A549 (cell line): ENCODE measurements around the gene SMAD3. TPM values are rescaled to one million over a fixed set of nuclear protein-coding genes. Genes with fewer than 3 reads are reported as not detected.

Source experiments
- ATAC-seq, 2 experiments: fragments of 200-7000 bp in 1 of 2; fragments of >200 bp in 1 of 2; cut with Nextera tagmentation in 1 of 2; cut with Tn5 transposase in 1 of 2; 3 replicates each; pipeline versions ENCODE4 v1.8.0 to v1.9.1; 2018 to 2020; ENCODE audit warnings: mild to moderate bottlenecking in 1 of 2, moderate library complexity in 1 of 2
- CTCF ChIA-PET: fragments of 300-600 bp; sonication (Branson Sonifier 250); formaldehyde crosslinking; extraction: SDS; loops from one replicate; lab custom pipeline; 2021; ENCODE audit warnings: antibody characterized with exemption, inconsistent platforms; lab: Yijun Ruan, JAX
- POLR2A ChIA-PET: fragments of 350-600 bp; formaldehyde crosslinking; extraction: SDS; loops from one replicate; lab custom pipeline; 2021; ENCODE audit warnings: antibody characterized with exemption, inconsistent platforms; lab: Yijun Ruan, JAX
- DNase-seq, 2 experiments: peaks; one replicate each; pipeline versions ENCODE4 v3.0.0 to v3.0.0-alpha.2; 2011 to 2016; ENCODE audit warnings: low read depth in 1 of 2, low spot score in 1 of 2
- FAIRE-seq: peaks from 2 replicates; lab custom pipeline; 2011; peaks lifted over from hg19 to GRCh38; lab: Jason Lieb, UNC
- H3K27ac ChIP-seq, 2 experiments: fragments of >200 bp; sonication (Bioruptor Twin); formaldehyde crosslinking; 3 replicates each; pipeline ENCODE4 v1.5.1; 2016 to 2017
- H3K4me1 ChIP-seq: fragments of >200 bp; sonication (Bioruptor Twin); formaldehyde crosslinking; 3 replicates; pipeline ENCODE4 v1.6.1; 2016
- H3K4me2 ChIP-seq: fragments of >200 bp; sonication (Bioruptor Twin); formaldehyde crosslinking; 3 replicates; pipeline ENCODE4 v1.6.1; 2016
- H3K4me3 ChIP-seq: fragments of >200 bp; sonication (Bioruptor Twin); formaldehyde crosslinking; 3 replicates; pipeline ENCODE4 v1.5.1; 2016
- H3K9me3 ChIP-seq: fragments of >200 bp; sonication (Bioruptor Twin); formaldehyde crosslinking; 3 replicates; pipeline ENCODE4 v1.6.1; 2016
- EHF ChIP-seq: fragments of 250-450 bp; sonication (Bioruptor Pico); IDR thresholded peaks from 2 replicates; pipeline ENCODE4 v1.5.0; 2020; ENCODE audit warnings: mild to moderate bottlenecking
- EHMT2 ChIP-seq: fragments of 200-600 bp; sonication (generic); IDR thresholded peaks from 2 replicates; pipeline ENCODE4 v1.6.1; 2016; ENCODE audit warnings: antibody characterized with exemption, low read depth, mild to moderate bottlenecking, moderate library complexity
- EP300 ChIP-seq, 2 experiments: fragments of >200 bp; sonication (Bioruptor Twin); formaldehyde crosslinking; IDR thresholded peaks; 2 replicates in 1 of 2; 3 replicates in 1 of 2; pipeline ENCODE4 v1.6.1; 2016 to 2017
- FOSL2 ChIP-seq, 2 experiments: fragments of 450-650 bp in 1 of 2; fragments of >200 bp in 1 of 2; sonication (Bioruptor Twin) in 1 of 2; formaldehyde crosslinking; IDR thresholded peaks; 2 replicates each; pipeline versions ENCODE4 v1.5.0 to v1.6.1; 2016 to 2020; ENCODE audit warnings: mild to moderate bottlenecking in 1 of 2, moderate library complexity in 1 of 2
- FOXS1 ChIP-seq: fragments of 250-450 bp; sonication (Bioruptor Pico); IDR thresholded peaks from 2 replicates; pipeline ENCODE4 v1.5.0; 2020; ENCODE audit warnings: mild to moderate bottlenecking, moderate library complexity
- HEYL ChIP-seq: fragments of 250-450 bp; sonication (Bioruptor Pico); IDR thresholded peaks from 2 replicates; pipeline ENCODE4 v1.8.0; 2021; ENCODE audit warnings: mild to moderate bottlenecking, moderate library complexity
- HOXB13 ChIP-seq: fragments of 250-450 bp; sonication (Bioruptor Pico); IDR thresholded peaks from 2 replicates; pipeline ENCODE4 v1.5.0; 2020; ENCODE audit warnings: low read depth, mild to moderate bottlenecking, moderate library complexity
- HOXB5 ChIP-seq: fragments of 250-450 bp; sonication (Bioruptor Pico); IDR thresholded peaks from 2 replicates; pipeline ENCODE4 v1.5.0; 2020; ENCODE audit warnings: mild to moderate bottlenecking, moderate library complexity
- JUN ChIP-seq, 2 experiments: fragments of >200 bp; sonication (Bioruptor Twin); formaldehyde crosslinking; IDR thresholded peaks; 2 replicates in 1 of 2; 3 replicates in 1 of 2; pipeline ENCODE4 v1.6.1; 2016 to 2017
- MYC ChIP-seq: IDR thresholded peaks from 2 replicates; pipeline ENCODE4 v1.6.1; 2012; ENCODE audit warnings: mild to moderate bottlenecking, inconsistent platforms, low read length, improper control_type of control experiment, borderline replicate concordance
- POLR2A ChIP-seq: IDR thresholded peaks from 2 replicates; pipeline ENCODE4 v1.6.1; 2012; ENCODE audit warnings: mild to moderate bottlenecking, low read length
- RARB ChIP-seq: fragments of 250-450 bp; sonication (Bioruptor Pico); IDR thresholded peaks from 2 replicates; pipeline ENCODE4 v1.8.0; 2021; ENCODE audit warnings: mild to moderate bottlenecking, moderate library complexity
- SREBF2 ChIP-seq: fragments of 450-650 bp; IDR thresholded peaks from 2 replicates; pipeline ENCODE4 v1.6.1; 2014; ENCODE audit warnings: mild to moderate bottlenecking, moderate library complexity
- ZSCAN20 ChIP-seq: fragments of 250-450 bp; sonication (Bioruptor Pico); IDR thresholded peaks from 2 replicates; pipeline ENCODE4 v1.8.0; 2022; ENCODE audit warnings: mild to moderate bottlenecking, moderate library complexity
- WGBS: methylation state at CpG from one replicate; pipeline ENCODE4 v1.1.6; 2017; ENCODE audit errors: missing lambda C conversion rate; 5-methylcytosine and 5-hydroxymethylcytosine counted together
- polyA plus RNA-seq, 4 experiments: library from polyadenylated mRNA; depleted of rRNA in 3 of 4; stranded (reverse); fragments of >200 nt; fragmentation: RNase III in 1 of 4; extraction: RNeasy Plus Mini Kit Qiagen cat#74134 plus additional on column Dnase treatment in 1 of 4; gene quantifications; 2 replicates in 3 of 4; 3 replicates in 1 of 4; pipeline ENCODE4 v1.2.3, GENCODE V29; 2011 to 2017
- TF ChIP-seq, protein P1 (sequence below): fragments of 250-450 bp; sonication (Bioruptor Pico); IDR thresholded peaks from 2 replicates; pipeline ENCODE4 v1.5.0; 2020; ENCODE audit warnings: low read depth, mild to moderate bottlenecking, moderate library complexity
- TF ChIP-seq, protein P2 (sequence below): fragments of >200 bp; sonication (Bioruptor Twin); formaldehyde crosslinking; IDR thresholded peaks from 3 replicates; pipeline ENCODE4 v1.6.1; 2016
- TF ChIP-seq, protein P3 (sequence below): fragments of 200-600 bp; sonication (generic); IDR thresholded peaks from 2 replicates; pipeline ENCODE4 v1.6.1; 2016; ENCODE audit warnings: antibody characterized with exemption, mild to moderate bottlenecking, moderate library complexity

SMAD3 gene
- polyA plus RNA-seq, 2 of the 4 experiments (the other 2 are of a cell fraction): 74.6 to 77.2 TPM

DNA sequence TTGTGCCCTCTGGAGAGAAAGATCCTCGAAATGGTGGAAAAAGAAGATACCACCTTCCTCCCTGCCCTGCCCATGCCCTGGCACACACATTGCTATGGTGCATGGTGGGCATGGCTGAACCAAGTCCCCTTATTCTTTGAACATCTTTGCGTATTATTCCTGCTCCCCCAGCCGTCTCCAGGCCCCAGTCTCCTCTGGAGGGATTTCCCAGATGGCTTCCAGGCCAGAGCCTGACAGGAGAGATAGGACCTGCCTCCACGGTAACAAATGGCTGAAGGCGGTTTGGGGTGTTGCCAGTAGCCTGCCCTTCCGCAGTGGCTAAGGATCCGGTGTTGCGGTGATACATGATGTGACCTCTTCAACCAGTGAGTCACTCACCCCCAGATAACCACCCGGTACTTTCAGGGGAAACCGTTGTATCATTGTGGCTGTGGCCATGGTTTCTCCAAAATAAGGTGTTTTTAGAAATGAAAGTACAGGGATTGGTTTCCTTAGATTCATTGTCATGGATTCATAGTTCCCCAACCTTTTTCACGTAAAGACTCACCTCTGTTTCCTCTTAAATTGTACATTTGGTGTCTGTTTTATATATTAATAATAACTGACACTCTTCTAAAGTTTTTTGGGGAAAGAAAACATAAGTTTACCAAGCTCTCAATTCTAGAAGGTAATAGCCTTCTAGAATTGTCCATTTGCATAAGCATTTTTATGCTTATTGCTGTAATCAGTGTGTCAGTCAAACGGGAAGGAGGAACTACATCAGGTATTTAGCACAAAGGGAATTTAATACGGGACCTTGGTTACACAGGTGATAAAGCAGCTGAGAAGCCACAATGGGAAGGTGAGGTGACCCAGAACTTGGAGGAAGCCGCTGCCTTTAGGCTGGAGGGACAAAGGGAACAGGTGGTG, 25.9 kb downstream of the SMAD3 start (continued):
- TF ChIP-seq HOXB5 (CRISPR knock-in tag): peak; percentile 80; the same call in 1 of the 2 replicates
- 0 out of 2 replicates have a peak, but pooled peaks have one; percentile 11 for TF ChIP-seq FOXS1 (CRISPR knock-in tag)
- peak in 1 of 2 experiments; percentile 30; a peak in 2 of 5 replicates for TF ChIP-seq JUN (IDR thresholded peaks at IDR 0.05)
- TF ChIP-seq FOSL2 (IDR thresholded peaks at IDR 0.05): peak; percentile 54
- TF ChIP-seq FOSL2 (CRISPR knock-in tag; IDR thresholded peaks at IDR 0.05): peak; percentile 90
- TF ChIP-seq HEYL (CRISPR knock-in tag): no peak
- TF ChIP-seq HOXB13: peak; percentile 52; the same call in 1 of the 2 replicates
- TF ChIP-seq, protein P1, sequence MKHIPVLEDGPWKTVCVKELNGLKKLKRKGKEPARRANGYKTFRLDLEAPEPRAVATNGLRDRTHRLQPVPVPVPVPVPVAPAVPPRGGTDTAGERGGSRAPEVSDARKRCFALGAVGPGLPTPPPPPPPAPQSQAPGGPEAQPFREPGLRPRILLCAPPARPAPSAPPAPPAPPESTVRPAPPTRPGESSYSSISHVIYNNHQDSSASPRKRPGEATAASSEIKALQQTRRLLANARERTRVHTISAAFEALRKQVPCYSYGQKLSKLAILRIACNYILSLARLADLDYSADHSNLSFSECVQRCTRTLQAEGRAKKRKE (CRISPR knock-in tag): peak; percentile 45
- TF ChIP-seq MYC: 0 out of 2 replicates have a peak, but pooled peaks have one; percentile 10
- TF ChIP-seq RARB: peak; percentile 84; the same call in 1 of the 2 replicates
- no peak for TF ChIP-seq ZSCAN20 (CRISPR knock-in tag)
- TF ChIP-seq SREBF2: no peak
- no peak for TF ChIP-seq POLR2A
- no peak for TF ChIP-seq EHMT2
- TF ChIP-seq EHF (CRISPR knock-in tag): 0 out of 2 replicates have a peak, but pooled peaks have one; percentile 57
- TF ChIP-seq, protein P2, sequence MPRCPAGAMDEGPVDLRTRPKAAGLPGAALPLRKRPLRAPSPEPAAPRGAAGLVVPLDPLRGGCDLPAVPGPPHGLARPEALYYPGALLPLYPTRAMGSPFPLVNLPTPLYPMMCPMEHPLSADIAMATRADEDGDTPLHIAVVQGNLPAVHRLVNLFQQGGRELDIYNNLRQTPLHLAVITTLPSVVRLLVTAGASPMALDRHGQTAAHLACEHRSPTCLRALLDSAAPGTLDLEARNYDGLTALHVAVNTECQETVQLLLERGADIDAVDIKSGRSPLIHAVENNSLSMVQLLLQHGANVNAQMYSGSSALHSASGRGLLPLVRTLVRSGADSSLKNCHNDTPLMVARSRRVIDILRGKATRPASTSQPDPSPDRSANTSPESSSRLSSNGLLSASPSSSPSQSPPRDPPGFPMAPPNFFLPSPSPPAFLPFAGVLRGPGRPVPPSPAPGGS: no peak
- TF ChIP-seq, all 56 proteins: peak for 16

DNA sequence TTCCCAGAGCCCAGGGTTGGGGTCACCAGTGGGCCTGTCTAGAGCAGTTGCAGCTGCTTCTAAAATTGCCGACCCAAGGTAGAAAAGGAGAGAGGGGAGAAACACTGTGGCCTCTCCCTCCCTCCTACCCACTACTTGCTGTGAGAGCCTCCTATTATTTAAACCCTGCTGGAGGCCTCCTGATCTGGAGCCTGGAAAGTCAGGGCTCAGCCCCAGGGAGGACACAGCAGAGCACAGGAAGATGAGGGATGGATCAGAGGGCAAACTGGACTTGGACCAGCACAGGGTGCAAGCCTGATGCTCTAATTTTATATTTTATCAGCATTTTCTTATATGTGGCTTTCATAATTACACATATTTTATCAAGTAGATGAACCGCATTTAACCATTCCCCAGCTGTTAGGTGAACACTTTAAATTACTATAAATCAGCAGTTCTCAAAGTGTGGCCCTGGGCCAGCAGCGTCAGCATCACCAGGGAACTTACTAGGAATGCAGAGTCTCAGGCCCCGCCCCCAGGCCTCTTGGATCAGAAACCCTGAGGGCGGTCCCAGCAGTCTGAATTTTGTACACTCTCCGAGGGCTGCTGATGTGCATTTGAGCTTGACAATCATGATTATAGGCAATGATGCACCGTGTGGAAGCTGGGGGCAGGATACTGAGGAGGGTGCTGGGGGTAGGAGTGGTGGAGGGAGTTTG, 26.7 kb downstream of the SMAD3 start:
- H3K4me2 ChIP-seq: peak overlapping the region; percentile 69
- no peak for TF ChIP-seq EP300 (IDR thresholded peaks at IDR 0.05)
- TF ChIP-seq, protein P3, sequence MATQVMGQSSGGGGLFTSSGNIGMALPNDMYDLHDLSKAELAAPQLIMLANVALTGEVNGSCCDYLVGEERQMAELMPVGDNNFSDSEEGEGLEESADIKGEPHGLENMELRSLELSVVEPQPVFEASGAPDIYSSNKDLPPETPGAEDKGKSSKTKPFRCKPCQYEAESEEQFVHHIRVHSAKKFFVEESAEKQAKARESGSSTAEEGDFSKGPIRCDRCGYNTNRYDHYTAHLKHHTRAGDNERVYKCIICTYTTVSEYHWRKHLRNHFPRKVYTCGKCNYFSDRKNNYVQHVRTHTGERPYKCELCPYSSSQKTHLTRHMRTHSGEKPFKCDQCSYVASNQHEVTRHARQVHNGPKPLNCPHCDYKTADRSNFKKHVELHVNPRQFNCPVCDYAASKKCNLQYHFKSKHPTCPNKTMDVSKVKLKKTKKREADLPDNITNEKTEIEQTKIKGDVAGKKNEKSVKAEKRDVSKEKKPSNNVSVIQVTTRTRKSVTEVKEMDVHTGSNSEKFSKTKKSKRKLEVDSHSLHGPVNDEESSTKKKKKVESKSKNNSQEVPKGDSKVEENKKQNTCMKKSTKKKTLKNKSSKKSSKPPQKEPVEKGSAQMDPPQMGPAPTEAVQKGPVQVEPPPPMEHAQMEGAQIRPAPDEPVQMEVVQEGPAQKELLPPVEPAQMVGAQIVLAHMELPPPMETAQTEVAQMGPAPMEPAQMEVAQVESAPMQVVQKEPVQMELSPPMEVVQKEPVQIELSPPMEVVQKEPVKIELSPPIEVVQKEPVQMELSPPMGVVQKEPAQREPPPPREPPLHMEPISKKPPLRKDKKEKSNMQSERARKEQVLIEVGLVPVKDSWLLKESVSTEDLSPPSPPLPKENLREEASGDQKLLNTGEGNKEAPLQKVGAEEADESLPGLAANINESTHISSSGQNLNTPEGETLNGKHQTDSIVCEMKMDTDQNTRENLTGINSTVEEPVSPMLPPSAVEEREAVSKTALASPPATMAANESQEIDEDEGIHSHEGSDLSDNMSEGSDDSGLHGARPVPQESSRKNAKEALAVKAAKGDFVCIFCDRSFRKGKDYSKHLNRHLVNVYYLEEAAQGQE: no peak
- DNase-seq (no peak), ATAC-seq (no peak), FAIRE-seq (no peak)
- 70% methylated on average over 7 of the region's 7 CpGs for WGBS
- ChIA-PET CTCF (interaction anchor here (0.6 to 4.6 kb wide), 8 partner anchors 10 to 1797 kb away, joined by 3 to 20 read pairs (median 4); partner anchors contain the start of gene SMAD3), POLR2A (interaction anchor here (1.0 to 1.5 kb wide), 3 partner anchors 15 to 34 kb away, joined by 3 to 4 read pairs (median 3); no protein-coding TSS in a partner anchor)
- H3K27ac ChIP-seq: peak overlapping the region; percentile 68 to 82
- no peaks in the 10 kb centered on the region for H3K9me3 ChIP-seq
- H3K4me3 ChIP-seq: no peak overlapping the region
- peaks cover 98% of the 10 kb centered on the region for H3K4me1 ChIP-seq
